CD4-positive, alpha-beta memory T cell (primary cell): ENCODE results near the gene PFDN5. TPM values are rescaled to one million over a fixed set of nuclear protein-coding genes. Genes with fewer than 3 reads are reported as not detected.

Experiments used
- CTCF ChIA-PET: fragments of 350-600 bp; sonication (Branson Sonifier 250); formaldehyde crosslinking; loops from one replicate; lab custom pipeline; 2021; ENCODE audit warnings: inconsistent platforms; ENCODE audit not compliant: partially characterized antibody; lab: Charles Lee
- POLR2A ChIA-PET: fragments of 350-600 bp; sonication (Branson Sonifier 250); formaldehyde crosslinking; loops from one replicate; lab custom pipeline; 2021; ENCODE audit not compliant: partially characterized antibody; lab: Charles Lee
- DNase-seq, 5 donors: peaks; one replicate each; pipeline versions ENCODE4 v3.0.0 to v3.0.0-alpha.2; 2020 to 2022; ENCODE audit warnings: mixed read lengths in 1 of 5
- H3K27ac ChIP-seq: one replicate; pipeline ENCODE4 v1.7.0; 2013; ENCODE audit warnings: low read depth, low read length
- H3K27me3 ChIP-seq: 2 replicates; pipeline ENCODE4 v1.7.0; 2013; ENCODE audit warnings: mild to moderate bottlenecking, low read length, moderate library complexity; ENCODE audit not compliant: insufficient read depth
- H3K36me3 ChIP-seq: 2 replicates; pipeline ENCODE4 v1.7.0; 2013; ENCODE audit warnings: mild to moderate bottlenecking, low read length, moderate library complexity; ENCODE audit not compliant: insufficient read depth
- H3K4me1 ChIP-seq: 2 replicates; pipeline ENCODE4 v1.7.0; 2013; ENCODE audit warnings: mild to moderate bottlenecking, low read length, moderate library complexity; ENCODE audit not compliant: insufficient read depth
- H3K4me3 ChIP-seq, 2 donors: one replicate each; pipeline ENCODE4 v1.7.0; 2013; ENCODE audit warnings: low read length in 2 of 2, mild to moderate bottlenecking in 1 of 2
- H3K9me3 ChIP-seq, 2 donors: one replicate each; pipeline ENCODE4 v1.7.0; 2013; ENCODE audit warnings: low read length in 2 of 2, control low read depth in 1 of 2; ENCODE audit not compliant: control insufficient read depth in 1 of 2
- H3K27ac Mint-ChIP-seq, 7 donors: one replicate each; pipeline ENCODE4 v1.8.0; 2020 to 2021; ENCODE audit warnings: mixed read lengths in 7 of 7, mild to moderate bottlenecking in 6 of 7, inconsistent platforms in 3 of 7, moderate library complexity in 3 of 7
- H3K27me3 Mint-ChIP-seq, 2 donors: one replicate each; pipeline ENCODE4 v1.8.0; 2020 to 2021; ENCODE audit warnings: mixed read lengths in 2 of 2
- H3K36me3 Mint-ChIP-seq, 2 donors: one replicate each; pipeline ENCODE4 v1.8.0; 2020 to 2021; ENCODE audit warnings: mixed read lengths in 2 of 2, inconsistent platforms in 1 of 2, mild to moderate bottlenecking in 1 of 2
- H3K4me1 Mint-ChIP-seq, 4 donors: one replicate each; pipeline ENCODE4 v1.8.0; 2020 to 2021; ENCODE audit warnings: mixed read lengths in 4 of 4, mild to moderate bottlenecking in 1 of 4
- H3K4me3 Mint-ChIP-seq, 8 donors: one replicate each; pipeline ENCODE4 v1.8.0; 2020 to 2021; ENCODE audit warnings: mixed read lengths in 8 of 8, mild to moderate bottlenecking in 7 of 8, moderate library complexity in 6 of 8, inconsistent platforms in 3 of 8
- H3K9me3 Mint-ChIP-seq, 8 donors: one replicate each; pipeline ENCODE4 v1.8.0; 2020 to 2021; ENCODE audit warnings: mixed read lengths in 8 of 8, mild to moderate bottlenecking in 5 of 8, inconsistent platforms in 3 of 8, moderate library complexity in 1 of 8
- intact Hi-C: fragments of 100-400 bp; cut with micrococcal nuclease; formaldehyde crosslinking; loops from one replicate; pipeline ENCODE4 v1.15.1; 2023
- polyA plus RNA-seq, 2 donors: library from polyadenylated mRNA; unstranded; fragments of 300-500 nt; fragmentation: Illumina TruSeq; gene quantifications; one replicate each; pipeline ENCODE4 v1.2.3, GENCODE V29; 2021
- total RNA-seq, 2 experiments: library from RNA; stranded (reverse); gene quantifications; one replicate each; pipeline ENCODE4 v1.2.3, GENCODE V29; 2021

PFDN5 gene
- total and polyA plus RNA-seq, 4 experiments from 2014 or later = 717 to 1,410 (median 1,012) TPM

GRCh38 chr12:53324779-53325510 is 29.6 kb downstream of the PFDN5 start:
- peak; percentile 72 to 84 (median 75) for DNase-seq
- peaks cover 2 to 5% of the 10 kb centered on the region in 2 donors for H3K27me3 Mint-ChIP-seq
- H3K4me1 Mint-ChIP-seq = peaks cover 24 to 50% (median 33%) of the 10 kb centered on the region in 4 donors
- Histone ChIP-seq H3K27me3 (no peaks in the 10 kb centered on the region), H3K4me3 (peak overlapping the region; percentile 61 to 79), H3K27ac (peak overlapping the region; percentile 70), H3K36me3 (no peaks in the 10 kb centered on the region), H3K9me3 (no peaks in the 10 kb centered on the region), H3K4me1 (peaks cover 44% of the 10 kb centered on the region)
- H3K36me3 Mint-ChIP-seq = peaks cover 0 to 17% of the 10 kb centered on the region in 2 donors
- ChIA-PET CTCF (interaction anchor here (0.9 to 14.0 kb wide), 14 partner anchors 10 to 184 kb away, joined by 3 to 294 read pairs (median 14); partner anchors contain the start of genes AMHR2, ITGB7, MAP3K12 and MYG1), POLR2A (interaction anchor here (0.7 to 8.9 kb wide), 19 partner anchors 20 to 319 kb away, joined by 3 to 193 read pairs (median 6); partner anchors contain the start of genes CSAD, EIF4B, MAP3K12 and MYG1)
- intact Hi-C loops = loop anchor here (1.0 to 2.0 kb wide), 5 partner anchors 20 to 183 kb away; partner anchors contain the start of genes ESPL1 and SP1
- H3K9me3 Mint-ChIP-seq = no peaks in the 10 kb centered on the region
- peak overlapping the region; percentile 88 to 98 (median 94) for H3K4me3 Mint-ChIP-seq
- peak overlapping the region; percentile 95 to 98 (median 97) for H3K27ac Mint-ChIP-seq

- peak overlapping the region; percentile 77 to 92 (median 85) for H3K4me3 Mint-ChIP-seq
Observed at GRCh38 chr12:53325511-53326061, 30.2 kb downstream of the PFDN5 start.

GRCh38 chr12:53326460-53327185 is 31.3 kb downstream of the PFDN5 start:
- Histone ChIP-seq H3K27ac (no peak overlapping the region), H3K9me3 (no peaks in the 10 kb centered on the region), H3K4me3 (no peak overlapping the region), H3K36me3 (no peaks in the 10 kb centered on the region), H3K27me3 (no peaks in the 10 kb centered on the region), H3K4me1 (peaks cover 31% of the 10 kb centered on the region)
- intact Hi-C loops = no loop called here
- H3K9me3 Mint-ChIP-seq = no peaks in the 10 kb centered on the region
- peak overlapping the region; percentile 72 to 87 (median 82) for H3K4me3 Mint-ChIP-seq
- no peak for DNase-seq
- ChIA-PET CTCF (interaction anchor here (0.6 to 14.0 kb wide), 9 partner anchors 19 to 182 kb away, joined by 3 to 294 read pairs (median 4); partner anchors contain the start of gene NPFF), POLR2A (interaction anchor here (0.8 to 8.2 kb wide), 5 partner anchors 13 to 95 kb away, joined by 3 to 111 read pairs (median 3); partner anchors contain the start of genes ESPL1 and PFDN5)
- H3K4me1 Mint-ChIP-seq = peaks cover 9 to 33% (median 17%) of the 10 kb centered on the region in 4 donors
- peaks cover 0 to 7% of the 10 kb centered on the region in 2 donors for H3K36me3 Mint-ChIP-seq
- H3K27me3 Mint-ChIP-seq = peaks cover 2 to 7% of the 10 kb centered on the region in 2 donors
- peak overlapping the region in 5 of 7 donors; percentile 47 to 78 (median 64) for H3K27ac Mint-ChIP-seq

More at GRCh38 chr12:53325511-53326061, 30.2 kb downstream of the PFDN5 start:
- Mint-ChIP-seq H3K27me3 (peaks cover 2 to 8% of the 10 kb centered on the region in 2 donors), H3K27ac (peak overlapping the region in 3 of 7 donors; percentile 52 to 96 (median 78)), H3K36me3 (peaks cover 0 to 15% of the 10 kb centered on the region in 2 donors), H3K9me3 (no peaks in the 10 kb centered on the region), H3K4me1 (peaks cover 19 to 44% (median 28%) of the 10 kb centered on the region in 4 donors)
- H3K4me3 ChIP-seq = peak overlapping the region; percentile 61 to 79
- H3K27me3 ChIP-seq = no peaks in the 10 kb centered on the region
- peak in 1 of 5 donors; percentile 4 for DNase-seq
- H3K4me1 ChIP-seq = peaks cover 38% of the 10 kb centered on the region
- CTCF ChIA-PET = interaction anchor here (0.9 to 14.0 kb wide), 10 partner anchors 11 to 184 kb away, joined by 3 to 294 read pairs (median 24); partner anchors contain the start of genes AMHR2, MYG1, SP1 and TARBP2
- H3K9me3 ChIP-seq = no peaks in the 10 kb centered on the region
- no peaks in the 10 kb centered on the region for H3K36me3 ChIP-seq
- peak overlapping the region; percentile 70 for H3K27ac ChIP-seq
- intact Hi-C loops = loop anchor here (2.0 kb wide), 1 partner anchor 57 kb away; the partner anchor contains the start of gene ESPL1
- POLR2A ChIA-PET = interaction anchor here (0.7 to 8.9 kb wide), 13 partner anchors 11 to 183 kb away, joined by 3 to 193 read pairs (median 11); partner anchors contain the start of genes CSAD, MAP3K12, MYG1 and PFDN5

- H3K27ac ChIP-seq = no peak overlapping the region
- H3K27me3 ChIP-seq = no peaks in the 10 kb centered on the region
- H3K36me3 ChIP-seq = no peaks in the 10 kb centered on the region
- peak overlapping the region in 4 of 8 donors; percentile 12 to 87 (median 43) for H3K4me3 Mint-ChIP-seq
- DNase-seq = no peak
- H3K4me1 ChIP-seq = peaks cover 23% of the 10 kb centered on the region
- H3K36me3 Mint-ChIP-seq = peaks cover 0 to 7% of the 10 kb centered on the region in 2 donors
- H3K9me3 Mint-ChIP-seq = no peaks in the 10 kb centered on the region
- no peak overlapping the region for H3K4me3 ChIP-seq
- ChIA-PET POLR2A (interaction anchor here (1.1 to 8.2 kb wide), 4 partner anchors 17 to 94 kb away, joined by 3 to 111 read pairs (median 5); partner anchors contain the start of genes ESPL1 and PFDN5), CTCF (interaction anchor here (0.6 to 14.0 kb wide), 13 partner anchors 10 to 184 kb away, joined by 3 to 294 read pairs (median 4); partner anchors contain the start of genes NPFF and PFDN5)
- H3K4me1 Mint-ChIP-seq = peaks cover 7 to 28% (median 14%) of the 10 kb centered on the region in 4 donors
- H3K27ac Mint-ChIP-seq = peak overlapping the region in 2 of 7 donors; percentile 23 to 72
- H3K9me3 ChIP-seq = no peaks in the 10 kb centered on the region
- intact Hi-C loops = no loop called here
- H3K27me3 Mint-ChIP-seq = peaks cover 3 to 13% of the 10 kb centered on the region in 2 donors
Observed at GRCh38 chr12:53327435-53328042, 32.2 kb downstream of the PFDN5 start.

- no peaks in the 10 kb centered on the region for H3K27me3 ChIP-seq
- CTCF ChIA-PET = interaction anchor here (0.8 to 14.0 kb wide), 8 partner anchors 11 to 184 kb away, joined by 3 to 294 read pairs (median 5); partner anchors contain the start of genes NPFF and PFDN5
- H3K4me1 ChIP-seq = peaks cover 18% of the 10 kb centered on the region
- H3K9me3 ChIP-seq = no peaks in the 10 kb centered on the region
- H3K4me3 ChIP-seq = no peak overlapping the region
- POLR2A ChIA-PET = interaction anchor here (1.2 to 8.2 kb wide), 2 partner anchors 17 to 60 kb away, joined by 7 to 111 read pairs; partner anchors contain the start of gene ESPL1
- Mint-ChIP-seq H3K27me3 (peaks cover 3 to 13% of the 10 kb centered on the region in 2 donors), H3K4me3 (no peak overlapping the region), H3K36me3 (peaks cover 0 to 7% of the 10 kb centered on the region in 2 donors), H3K27ac (no peak overlapping the region), H3K4me1 (peaks cover 6 to 23% (median 11%) of the 10 kb centered on the region in 4 donors), H3K9me3 (no peaks in the 10 kb centered on the region)
- no peak overlapping the region for H3K27ac ChIP-seq
- H3K36me3 ChIP-seq = no peaks in the 10 kb centered on the region
- intact Hi-C loops = no loop called here
- no peak for DNase-seq
Observed at GRCh38 chr12:53328043-53328435, 32.7 kb downstream of the PFDN5 start.

GRCh38 chr12:53330671-53331070 is 35.3 kb downstream of the PFDN5 start:
- no peak overlapping the region for H3K27ac ChIP-seq
- H3K27me3 Mint-ChIP-seq = peaks cover 5 to 29% of the 10 kb centered on the region in 2 donors
- H3K4me3 Mint-ChIP-seq = no peak overlapping the region
- no peaks in the 10 kb centered on the region for H3K36me3 ChIP-seq
- no peaks in the 10 kb centered on the region for H3K36me3 Mint-ChIP-seq
- H3K27ac Mint-ChIP-seq = no peak overlapping the region
- H3K9me3 ChIP-seq = no peaks in the 10 kb centered on the region
- ChIA-PET POLR2A (interaction anchor here (2.5 kb wide), 1 partner anchor 9 kb away, joined by 8 read pairs; the partner anchor contains the start of gene AAAS), CTCF (interaction anchor here (0.5 to 14.0 kb wide), 4 partner anchors 9 to 118 kb away, joined by 3 to 294 read pairs (median 7); partner anchors contain the start of gene AAAS)
- H3K9me3 Mint-ChIP-seq = no peaks in the 10 kb centered on the region
- DNase-seq = no peak
- H3K27me3 ChIP-seq = peaks cover 3% of the 10 kb centered on the region
- peaks cover 5% of the 10 kb centered on the region for H3K4me1 ChIP-seq
- peaks cover 0 to 9% (median 1%) of the 10 kb centered on the region in 4 donors for H3K4me1 Mint-ChIP-seq
- H3K4me3 ChIP-seq = no peak overlapping the region
- intact Hi-C loops = no loop called here
